ENCODE measurements around the gene KRT77.

The KRT77 gene

GRCh38 chr12:52681526-52682380 is 21.6 kb downstream of the KRT77 start:
- Histone ChIP-seq H3K4me3 (ENCODE audit: low read depth, low read length) (no peak overlapping the region), H3K36me3 (no peaks in the 10 kb centered on the region), H3K27me3 (peaks cover 23% of the 10 kb centered on the region), H3K9me3 (no peaks in the 10 kb centered on the region), H3K4me1 (no peaks in the 10 kb centered on the region)
- DNase-seq: no peak
- no peak for TF ChIP-seq CTCF (IDR thresholded peaks at IDR 0.05; ENCODE audit: low read depth, low read length)

- no peak for TF ChIP-seq CTCF (IDR thresholded peaks at IDR 0.05; ENCODE audit: low read depth, low read length)
- H3K27me3 ChIP-seq: peaks cover 16% of the 10 kb centered on the region
- no peaks in the 10 kb centered on the region for H3K9me3 ChIP-seq
- H3K4me1 ChIP-seq: no peaks in the 10 kb centered on the region
- no peak within 1 kb of the TSS for H3K4me3 ChIP-seq (ENCODE audit: low read depth, low read length)
- H3K36me3 ChIP-seq: no peaks in the 10 kb centered on the region
- DNase-seq: no peak
These were observed 23.0 kb downstream of the KRT77 start, which contains the start of gene KRT1 for GRCh38 chr12:52680363-52680762. Gene KRT1 (minus strand): TSS chr12:52680407. CDS start chr12:52680348, 59 bp downstream.

- Histone ChIP-seq H3K4me1 (no peaks in the 10 kb centered on the region), H3K9me3 (no peaks in the 10 kb centered on the region), H3K4me3 (ENCODE audit: low read depth, low read length) (no peak overlapping the region), H3K27me3 (peaks cover 16% of the 10 kb centered on the region), H3K36me3 (no peaks in the 10 kb centered on the region)
- DNase-seq: no peak
- no peak for TF ChIP-seq CTCF (IDR thresholded peaks at IDR 0.05; ENCODE audit: low read depth, low read length)
These were observed 23.4 kb downstream of the KRT77 start for GRCh38 chr12:52679875-52680274.

GRCh38 chr12:52677671-52678070 is 25.7 kb downstream of the KRT77 start:
- Histone ChIP-seq H3K4me3 (ENCODE audit: low read depth, low read length) (no peak overlapping the region), H3K4me1 (no peaks in the 10 kb centered on the region), H3K36me3 (no peaks in the 10 kb centered on the region), H3K9me3 (no peaks in the 10 kb centered on the region), H3K27me3 (peaks cover 17% of the 10 kb centered on the region)
- no peak for TF ChIP-seq CTCF (IDR thresholded peaks at IDR 0.05; ENCODE audit: low read depth, low read length)
- no peak for DNase-seq

- Histone ChIP-seq H3K9me3 (no peaks in the 10 kb centered on the region), H3K27me3 (peaks cover 17% of the 10 kb centered on the region), H3K4me1 (no peaks in the 10 kb centered on the region), H3K4me3 (ENCODE audit: low read depth, low read length) (no peak overlapping the region), H3K36me3 (no peaks in the 10 kb centered on the region)
- DNase-seq: no peak
- no peak for TF ChIP-seq CTCF (IDR thresholded peaks at IDR 0.05; ENCODE audit: low read depth, low read length)
These were observed 26.2 kb downstream of the KRT77 start for GRCh38 chr12:52677126-52677525.

GRCh38 chr12:52676163-52676562 is 27.2 kb downstream of the KRT77 start:
- no peak overlapping the region for H3K4me3 ChIP-seq (ENCODE audit: low read depth, low read length)
- no peak for TF ChIP-seq CTCF (IDR thresholded peaks at IDR 0.05; ENCODE audit: low read depth, low read length)
- H3K4me1 ChIP-seq: no peaks in the 10 kb centered on the region
- no peak for DNase-seq
- peaks cover 17% of the 10 kb centered on the region for H3K27me3 ChIP-seq
- no peaks in the 10 kb centered on the region for H3K36me3 ChIP-seq
- H3K9me3 ChIP-seq: no peaks in the 10 kb centered on the region

Data from BE2C (cell line).